Coronary artery (tissue), 2 donors: ENCODE results near the gene ATP6V0A4.

Source experiments
- DNase-seq: peaks from one replicate; pipeline ENCODE4 v3.0.0-alpha.2; 2017; ENCODE audit warnings: low spot score
- H3K27ac ChIP-seq, 2 donors: fragments of 200-600 bp; sonication (generic); one replicate each; pipeline ENCODE4 v1.5.1; 2016 to 2019
- H3K4me3 ChIP-seq: fragments of 200-600 bp; sonication (generic); 2 replicates; pipeline ENCODE4 v1.5.1; 2016; ENCODE audit warnings: mild to moderate bottlenecking, moderate library complexity
- TF ChIP-seq, protein P1 (sequence below): fragments of 200-600 bp; sonication (generic); IDR thresholded peaks from one replicate; pipeline ENCODE4 v1.5.1; 2019; ENCODE audit warnings: antibody characterized with exemption

ATP6V0A4 gene

DNA sequence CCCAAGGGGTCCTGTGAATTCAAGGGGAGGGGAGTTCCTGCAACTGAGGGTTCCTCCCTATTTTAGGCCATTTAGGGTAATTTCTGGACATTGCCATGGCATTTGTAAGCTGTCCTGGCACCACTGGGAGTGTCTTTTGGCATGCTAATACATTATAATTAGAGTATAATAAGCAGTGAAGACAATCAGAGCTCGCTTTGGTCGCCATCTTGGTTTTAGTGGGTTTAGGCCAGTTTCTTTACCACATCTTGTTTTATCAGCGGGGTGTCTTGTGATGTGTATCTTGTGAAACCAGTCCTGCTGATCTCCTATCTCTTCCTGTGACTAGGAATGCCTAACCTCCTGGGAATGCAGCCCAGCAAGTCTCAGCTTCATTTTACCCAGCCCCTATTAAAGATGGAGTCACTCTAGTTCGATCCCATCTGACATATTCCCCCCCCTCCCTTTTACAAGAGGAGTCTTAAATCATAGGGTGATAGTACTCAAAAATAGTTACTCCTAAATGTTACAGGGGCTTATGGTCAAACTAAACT is 140.1 kb downstream of the ATP6V0A4 start:
- H3K27ac ChIP-seq: no peak overlapping the region
- no peak for DNase-seq
- TF ChIP-seq, protein P1, sequence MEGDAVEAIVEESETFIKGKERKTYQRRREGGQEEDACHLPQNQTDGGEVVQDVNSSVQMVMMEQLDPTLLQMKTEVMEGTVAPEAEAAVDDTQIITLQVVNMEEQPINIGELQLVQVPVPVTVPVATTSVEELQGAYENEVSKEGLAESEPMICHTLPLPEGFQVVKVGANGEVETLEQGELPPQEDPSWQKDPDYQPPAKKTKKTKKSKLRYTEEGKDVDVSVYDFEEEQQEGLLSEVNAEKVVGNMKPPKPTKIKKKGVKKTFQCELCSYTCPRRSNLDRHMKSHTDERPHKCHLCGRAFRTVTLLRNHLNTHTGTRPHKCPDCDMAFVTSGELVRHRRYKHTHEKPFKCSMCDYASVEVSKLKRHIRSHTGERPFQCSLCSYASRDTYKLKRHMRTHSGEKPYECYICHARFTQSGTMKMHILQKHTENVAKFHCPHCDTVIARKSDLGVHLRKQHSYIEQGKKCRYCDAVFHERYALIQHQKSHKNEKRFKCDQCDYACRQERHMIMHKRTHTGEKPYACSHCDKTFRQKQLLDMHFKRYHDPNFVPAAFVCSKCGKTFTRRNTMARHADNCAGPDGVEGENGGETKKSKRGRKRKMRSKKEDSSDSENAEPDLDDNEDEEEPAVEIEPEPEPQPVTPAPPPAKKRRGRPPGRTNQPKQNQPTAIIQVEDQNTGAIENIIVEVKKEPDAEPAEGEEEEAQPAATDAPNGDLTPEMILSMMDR: no peak
- no peak overlapping the region for H3K4me3 ChIP-seq

GRCh38 chr7:138656952-138657351 is 141.0 kb downstream of the ATP6V0A4 start:
- no peak overlapping the region for H3K4me3 ChIP-seq
- DNase-seq: no peak
- H3K27ac ChIP-seq: no peak overlapping the region
- TF ChIP-seq, protein P1: no peak
